ENCODE measurements around the gene TPP2.

DNA sequence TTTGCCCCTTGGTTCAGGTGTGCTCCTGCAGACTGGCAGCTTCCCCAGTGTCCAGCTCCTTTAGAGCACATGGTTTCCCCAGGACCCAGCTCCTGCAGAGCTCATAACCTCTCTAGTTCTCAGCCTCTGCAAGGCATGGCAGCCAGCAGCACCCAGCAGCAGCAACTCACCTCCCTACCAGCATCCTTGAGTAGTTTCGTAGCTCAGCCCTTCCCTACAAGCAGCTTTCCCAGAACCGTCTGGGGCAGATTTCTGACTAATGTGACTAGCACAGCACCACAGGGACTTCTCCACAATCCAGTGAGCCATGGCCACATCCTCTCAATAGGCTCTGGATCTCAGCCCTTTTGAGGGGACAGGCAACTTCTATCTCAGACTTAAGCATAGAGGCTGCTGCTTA lies 112.2 kb downstream of the TPP2 start:
- TF ChIP-seq CTCF (IDR thresholded peaks at IDR 0.05) = no peak
- no peak for TF ChIP-seq POLR2A (IDR thresholded peaks at IDR 0.05)

All from right lobe of liver (tissue), 4 donors.